CD4-positive, alpha-beta T cell treated with Interleukin-15 for 1 hour (primary cell): ENCODE results near the gene CD8A.
A peak's percentile ranks its signal among the peaks of the same experiment; 100 is the strongest.
"Not testable (repeated sequence)": the region's sequence is repeated elsewhere in the genome, so short reads cannot be mapped to it uniquely, and the experiment has no call there.

ENCODE experiments used
- DNase-seq: peaks from one replicate; pipeline ENCODE4 v3.0.0-alpha.2; 2020

CD8A gene

GRCh38 chr2:86775338-86775737 is 15.4 kb downstream of the CD8A start:
- DNase-seq: no peak

DNA sequence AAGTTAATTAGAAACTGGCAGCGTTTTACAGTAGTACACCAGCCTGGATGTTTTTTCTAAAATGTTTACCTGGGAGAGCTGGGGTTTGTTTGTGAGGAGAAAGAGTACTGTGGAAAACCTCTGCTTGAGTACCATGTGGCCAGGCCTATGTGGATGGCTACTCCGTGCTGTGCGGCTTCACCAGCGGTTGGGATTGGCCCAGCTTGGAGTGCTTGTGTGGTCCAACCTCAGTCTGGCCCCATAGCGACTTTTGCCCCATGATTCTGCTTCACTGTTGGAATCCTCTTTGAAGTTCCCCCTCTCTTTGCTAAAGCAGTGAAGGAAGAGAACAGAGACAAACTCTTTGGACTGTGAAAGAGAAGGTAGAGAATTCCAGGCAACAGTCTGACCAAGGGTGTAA is 15.9 kb downstream of the CD8A start:
- no peak for DNase-seq

- DNase-seq: no peak
Observed at GRCh38 chr2:86772611-86773010, 18.1 kb downstream of the CD8A start.

- DNase-seq: no peak
Observed at GRCh38 chr2:86770816-86771301, 19.9 kb downstream of the CD8A start.

- DNase-seq: no peak
Observed at GRCh38 chr2:86769838-86770237, 20.9 kb downstream of the CD8A start.

DNA sequence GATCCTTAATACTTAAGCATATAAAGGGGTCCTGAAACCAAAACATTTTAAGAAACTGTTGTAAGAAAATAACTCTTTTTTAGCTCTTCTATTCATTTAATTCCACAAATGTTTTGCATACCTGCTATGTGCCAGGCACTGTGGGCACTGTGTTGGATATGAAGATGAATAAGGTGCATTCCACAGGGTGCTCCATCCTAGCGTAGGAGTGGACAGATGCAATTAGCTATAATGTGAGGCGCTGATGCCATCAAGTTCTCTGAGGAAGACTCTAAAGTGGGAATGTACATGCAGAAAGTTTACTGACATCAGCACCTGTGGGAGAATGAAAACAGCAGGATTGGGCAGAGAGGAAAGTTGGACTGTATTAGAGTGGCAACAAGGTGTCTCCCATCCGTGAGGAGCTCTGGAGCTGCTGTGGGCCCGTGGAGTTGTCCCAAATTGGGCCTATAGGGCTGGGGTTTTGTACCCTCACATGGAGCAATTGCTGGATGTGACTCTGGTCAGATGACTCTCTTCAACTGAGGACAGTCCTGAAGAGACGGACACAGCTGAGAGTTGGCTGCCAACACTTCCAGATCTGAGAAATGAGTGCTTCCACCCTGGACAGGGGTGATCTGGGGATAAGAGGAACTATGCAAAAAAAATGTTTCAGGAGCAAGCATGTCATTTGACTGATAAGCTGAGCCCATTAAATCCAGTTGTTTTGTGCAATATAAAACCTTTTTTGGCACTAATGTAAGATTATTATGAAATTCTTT is 22.3 kb downstream of the CD8A start:
- no peak for DNase-seq

- no peak for DNase-seq
Observed at GRCh38 chr2:86765310-86765695, 25.4 kb downstream of the CD8A start.

DNA sequence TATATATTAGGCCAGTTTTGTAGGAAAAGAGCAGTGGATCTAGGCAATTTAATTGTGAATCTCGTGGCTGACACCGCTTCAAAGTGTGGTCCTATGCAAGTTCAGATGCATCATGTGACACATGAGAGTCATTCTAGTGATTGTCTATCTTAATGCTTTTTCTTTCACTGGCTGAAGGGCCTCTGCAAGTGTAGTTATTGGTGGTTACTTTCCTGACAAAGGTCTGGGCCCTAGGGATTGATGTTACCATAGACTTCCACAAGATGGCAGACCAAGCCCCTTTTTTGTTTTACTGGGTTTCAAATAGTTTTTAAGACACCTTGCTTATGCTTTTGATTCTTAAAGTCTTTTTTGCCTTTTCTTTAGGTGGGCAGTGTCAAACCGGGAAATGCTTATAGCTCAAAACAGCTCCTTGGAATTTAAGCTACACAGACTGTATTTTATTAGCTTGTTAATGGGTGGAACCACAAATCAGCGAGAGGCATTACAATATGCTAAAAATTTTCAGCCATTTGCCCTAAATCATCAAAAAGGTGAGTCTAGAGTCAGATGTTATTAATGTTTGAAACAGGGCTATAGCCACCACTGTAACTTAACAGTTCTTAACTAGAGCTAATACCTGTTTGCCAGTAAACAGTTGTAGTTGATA is 25.9 kb downstream of the CD8A start:
- no peak for DNase-seq

- no peak for DNase-seq
Observed at GRCh38 chr2:86760371-86760770, 30.3 kb downstream of the CD8A start.

- DNase-seq: no peak
Observed at GRCh38 chr2:86758405-86758804, 32.3 kb downstream of the CD8A start.

DNA sequence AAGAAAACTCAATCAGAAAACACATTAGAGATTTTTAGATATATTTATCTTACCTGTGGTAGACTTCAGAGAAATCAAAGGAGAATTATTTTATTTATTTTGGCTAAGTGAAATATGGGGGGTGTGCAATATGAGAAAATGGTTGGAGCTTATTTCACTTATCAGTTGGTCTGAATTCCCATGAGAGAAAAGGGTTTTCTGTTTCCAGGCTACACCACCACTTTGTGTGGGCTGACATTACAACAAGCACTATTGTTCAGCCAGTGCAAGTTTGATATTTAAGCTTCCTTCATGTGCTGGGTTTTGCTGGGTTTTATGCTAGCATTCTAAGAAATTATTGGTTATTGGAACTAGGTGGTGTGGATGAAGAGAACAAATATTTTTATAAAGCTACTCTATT is 37.1 kb downstream of the CD8A start:
- no peak for DNase-seq

DNA sequence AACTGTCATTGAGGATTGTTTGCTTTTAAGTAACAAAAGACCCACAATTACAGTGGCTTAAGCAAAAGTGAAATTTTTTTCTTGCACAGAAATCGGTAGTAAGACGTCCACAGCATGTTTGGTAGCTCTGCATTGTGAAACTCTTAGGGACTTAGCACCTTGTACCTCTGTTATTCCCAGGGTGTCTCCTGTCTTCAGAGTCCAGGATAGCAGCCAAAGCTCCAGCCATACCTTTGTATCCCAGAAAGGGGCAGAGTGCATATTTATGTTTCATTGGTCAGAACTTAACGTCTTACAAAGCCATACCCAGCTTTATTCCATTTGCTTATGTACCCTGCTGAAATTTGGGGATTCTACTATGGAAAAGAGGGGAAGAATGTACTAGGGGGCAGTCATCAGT is 37.8 kb downstream of the CD8A start:
- no peak for DNase-seq

DNA sequence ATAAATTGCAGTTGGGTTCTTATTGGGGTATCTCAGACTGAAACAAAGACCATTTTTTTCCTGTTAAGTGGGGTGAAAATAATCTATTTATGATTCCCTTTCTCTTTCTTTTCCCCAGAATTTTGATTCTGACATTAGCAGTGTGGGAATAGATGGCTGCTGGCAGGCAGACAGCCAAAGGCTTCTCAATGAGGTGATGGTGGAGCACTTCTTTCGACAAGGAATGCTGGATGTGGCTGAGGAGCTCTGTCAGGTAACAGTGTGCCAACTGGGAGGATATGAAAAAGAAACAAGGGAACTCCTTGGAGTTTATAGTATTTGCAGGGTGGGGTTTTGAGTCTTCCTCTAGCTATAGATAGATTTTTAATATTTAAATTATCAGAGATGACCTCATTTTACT is 38.9 kb downstream of the CD8A start:
- DNase-seq: no peak

DNA sequence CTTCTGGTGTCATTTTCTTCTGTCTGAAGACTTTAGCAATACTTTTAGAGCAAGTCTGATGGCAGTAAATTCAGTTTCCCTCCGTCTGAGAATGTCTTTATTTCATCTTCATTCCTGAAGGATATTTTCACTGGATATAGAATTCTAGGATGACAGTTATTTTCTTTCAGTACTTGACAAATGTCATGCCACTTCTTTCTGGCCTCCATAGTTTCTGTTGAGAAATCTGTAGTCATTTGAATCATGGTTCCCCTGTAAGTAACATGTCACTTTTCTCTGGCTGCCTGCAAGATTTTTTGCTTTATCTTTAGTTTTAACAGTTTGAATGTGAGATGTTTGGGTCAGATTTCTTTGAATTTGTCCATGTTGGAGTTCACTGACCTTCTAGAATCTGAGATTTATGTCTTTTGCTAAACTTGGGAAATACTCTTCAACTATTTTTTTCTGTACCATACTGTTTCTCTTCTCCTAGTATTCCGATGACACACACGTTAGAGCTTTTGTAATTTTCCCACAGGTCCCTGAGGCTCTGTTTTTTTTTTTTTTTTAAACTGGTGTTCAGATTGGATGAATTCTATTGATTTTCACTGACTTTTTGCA is 40.4 kb downstream of the CD8A start:
- DNase-seq: no peak

DNA sequence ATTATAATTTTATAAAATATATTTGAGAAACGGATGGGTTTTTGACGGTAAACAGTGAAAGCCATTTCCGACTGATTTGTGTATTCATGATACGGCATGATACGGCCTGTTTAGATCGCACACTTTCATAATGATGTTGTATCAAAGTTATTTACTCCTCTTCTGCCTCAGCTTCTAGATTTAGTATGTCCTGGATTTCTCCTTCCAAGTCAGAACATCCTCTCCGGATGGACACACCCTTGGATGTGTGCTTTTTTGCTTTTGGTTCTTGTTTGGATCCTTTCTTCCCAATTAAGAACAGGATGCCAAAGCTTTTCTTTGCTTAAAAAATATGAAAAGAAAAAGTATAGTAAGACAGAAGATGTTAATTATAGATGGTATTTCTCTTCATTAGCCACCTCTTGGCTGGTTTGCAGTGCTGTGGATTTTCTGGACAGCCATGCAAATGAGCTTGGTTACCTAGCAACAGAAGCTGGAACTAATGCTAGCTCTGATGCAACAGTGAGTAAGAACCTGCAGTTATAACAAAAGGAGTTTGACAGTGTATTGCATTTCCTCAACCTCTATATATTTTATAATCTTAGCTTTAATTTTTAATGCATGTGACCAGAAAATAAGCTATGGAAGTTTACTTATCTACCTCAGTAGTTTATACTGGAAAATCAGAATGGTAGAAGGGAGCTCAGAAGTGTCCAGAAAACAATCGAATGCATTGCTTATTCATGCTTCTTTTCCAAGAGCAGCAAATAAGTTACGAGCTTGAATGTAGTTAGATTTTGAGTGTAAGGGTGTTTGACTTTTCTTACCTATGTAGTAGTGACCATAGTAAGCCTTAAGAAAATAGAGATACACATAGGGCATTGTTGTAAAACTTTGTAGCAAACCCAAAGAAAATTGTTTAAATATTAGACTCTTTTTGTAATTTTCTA is 42.7 kb downstream of the CD8A start:
- DNase-seq: peak; percentile 23

GRCh38 chr2:86746939-86747338 is 43.8 kb downstream of the CD8A start:
- DNase-seq: no peak

GRCh38 chr2:86744152-86744551 is 46.6 kb downstream of the CD8A start:
- DNase-seq: no peak

DNA sequence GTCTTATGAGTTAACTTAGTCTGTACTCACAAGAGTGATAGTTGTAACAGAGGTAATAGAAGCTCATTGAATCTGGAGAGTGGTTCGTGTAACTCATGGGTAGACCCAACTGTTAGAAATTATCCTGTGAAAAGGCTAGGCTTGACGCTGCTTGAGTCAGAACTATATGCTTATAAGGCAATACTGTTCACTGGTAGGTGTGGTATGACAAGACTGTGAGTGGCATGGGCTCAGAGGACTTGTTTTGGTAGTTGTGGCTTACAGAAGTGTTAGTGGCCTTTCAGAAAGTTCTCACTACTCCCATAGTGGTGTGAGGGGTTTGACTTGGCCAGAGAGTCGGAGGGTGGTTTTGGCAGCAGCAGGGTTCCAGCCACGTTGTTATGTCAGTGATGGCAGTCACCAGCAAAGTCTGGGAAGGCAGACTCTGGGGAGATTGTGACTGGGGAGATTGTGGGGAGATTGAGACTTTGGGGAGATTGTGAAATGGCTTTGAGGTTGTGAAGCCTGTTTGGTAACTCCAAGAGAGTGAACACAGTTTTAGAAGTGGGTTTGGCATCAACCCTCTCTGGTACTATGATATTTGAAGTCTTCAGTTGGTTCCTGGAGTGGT is 48.7 kb downstream of the CD8A start:
- not testable (repeated sequence) for DNase-seq

DNA sequence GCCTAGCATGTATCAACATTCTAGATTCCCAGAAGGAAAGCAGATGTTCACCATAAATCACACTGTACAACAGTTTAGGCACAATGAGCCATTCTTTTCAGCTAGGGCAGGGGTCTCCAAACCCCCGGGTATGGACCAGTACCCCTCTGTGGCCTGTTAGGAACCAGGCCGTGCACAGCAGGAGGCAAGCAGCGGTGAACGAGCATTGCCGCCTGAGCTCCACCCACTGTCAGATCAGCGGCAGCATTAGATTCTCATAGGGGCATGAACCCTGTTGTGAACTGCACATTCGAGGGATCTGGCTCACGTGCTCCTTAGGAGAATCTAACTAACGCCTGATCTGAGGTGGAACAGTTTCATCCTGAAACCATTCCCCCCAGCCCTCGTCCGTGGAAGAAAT is 50.8 kb downstream of the CD8A start:
- DNase-seq: not testable (repeated sequence)

DNA sequence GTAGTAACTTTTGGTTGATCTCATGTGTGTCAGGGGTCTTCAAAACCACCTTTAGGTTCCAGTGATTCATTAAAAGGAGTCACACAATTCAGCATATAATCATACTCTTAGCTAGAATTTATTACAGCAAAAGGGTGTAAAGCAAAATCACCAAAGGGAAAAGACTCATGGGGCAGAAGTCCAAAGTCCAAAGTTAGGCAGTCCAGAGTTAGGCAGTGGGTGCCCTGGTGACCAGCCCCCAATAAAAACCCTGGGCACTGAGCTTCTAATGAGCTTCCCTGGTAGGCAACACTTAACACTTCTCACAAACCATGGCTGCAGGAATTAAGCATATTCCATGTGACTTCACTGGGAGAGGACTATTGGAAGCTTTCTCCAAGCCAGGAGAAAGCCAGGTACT is 51.2 kb downstream of the CD8A start:
- not testable (repeated sequence) for DNase-seq

- DNase-seq: not testable (repeated sequence)
Observed at GRCh38 chr2:86734896-86735295, 55.8 kb downstream of the CD8A start.
